Vagina (tissue), 2 donors: ENCODE data around the gene BLM.

Experiments
- POLR2A ChIP-seq, 2 donors: fragments of 450-650 bp; IDR thresholded peaks; one replicate each; pipeline ENCODE4 v1.6.1; 2017; ENCODE audit warnings: antibody characterized with exemption in 2 of 2, mild to moderate bottlenecking in 2 of 2, moderate library complexity in 2 of 2
- POLR2AphosphoS5 ChIP-seq, 2 donors: sonication (generic); formaldehyde crosslinking; IDR thresholded peaks; one replicate each; pipeline ENCODE4 v1.9.0; 2017; ENCODE audit warnings: antibody characterized with exemption in 2 of 2, mild to moderate bottlenecking in 2 of 2, low read depth in 1 of 2; ENCODE audit not compliant: insufficient read depth in 1 of 2
- TF ChIP-seq, protein P1 (sequence below), 3 experiments: fragments of 450-650 bp in 2 of 3; fragments of 200-600 bp in 1 of 3; sonication (generic) in 1 of 3; IDR thresholded peaks; one replicate each; pipeline ENCODE4 v1.5.1; 2017 to 2019; ENCODE audit warnings: antibody characterized with exemption in 3 of 3, mild to moderate bottlenecking in 2 of 3, moderate library complexity in 2 of 3

GRCh38 chr15:90862964-90863778 is 146.0 kb downstream of the BLM start:
- TF ChIP-seq POLR2A (IDR thresholded peaks at IDR 0.05) (no peak), POLR2AphosphoS5 (IDR thresholded peaks at IDR 0.05; ENCODE audit: insufficient read depth in 1 of 2, low read depth in 1 of 2) (no peak)
- TF ChIP-seq, protein P1, sequence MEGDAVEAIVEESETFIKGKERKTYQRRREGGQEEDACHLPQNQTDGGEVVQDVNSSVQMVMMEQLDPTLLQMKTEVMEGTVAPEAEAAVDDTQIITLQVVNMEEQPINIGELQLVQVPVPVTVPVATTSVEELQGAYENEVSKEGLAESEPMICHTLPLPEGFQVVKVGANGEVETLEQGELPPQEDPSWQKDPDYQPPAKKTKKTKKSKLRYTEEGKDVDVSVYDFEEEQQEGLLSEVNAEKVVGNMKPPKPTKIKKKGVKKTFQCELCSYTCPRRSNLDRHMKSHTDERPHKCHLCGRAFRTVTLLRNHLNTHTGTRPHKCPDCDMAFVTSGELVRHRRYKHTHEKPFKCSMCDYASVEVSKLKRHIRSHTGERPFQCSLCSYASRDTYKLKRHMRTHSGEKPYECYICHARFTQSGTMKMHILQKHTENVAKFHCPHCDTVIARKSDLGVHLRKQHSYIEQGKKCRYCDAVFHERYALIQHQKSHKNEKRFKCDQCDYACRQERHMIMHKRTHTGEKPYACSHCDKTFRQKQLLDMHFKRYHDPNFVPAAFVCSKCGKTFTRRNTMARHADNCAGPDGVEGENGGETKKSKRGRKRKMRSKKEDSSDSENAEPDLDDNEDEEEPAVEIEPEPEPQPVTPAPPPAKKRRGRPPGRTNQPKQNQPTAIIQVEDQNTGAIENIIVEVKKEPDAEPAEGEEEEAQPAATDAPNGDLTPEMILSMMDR (IDR thresholded peaks at IDR 0.05) = no peak
